ENCODE results near the gene CEP170B. TPM values are rescaled to one million over a fixed set of nuclear protein-coding genes. Genes with fewer than 3 reads are reported as not detected.

CEP170B gene
- total and polyA plus RNA-seq, 9 of the 15 experiments (the other 6 are each of a cell fraction or from before 2014, with no cell fraction given): 0.01 to 10.2 (median 2.2) TPM

DNA sequence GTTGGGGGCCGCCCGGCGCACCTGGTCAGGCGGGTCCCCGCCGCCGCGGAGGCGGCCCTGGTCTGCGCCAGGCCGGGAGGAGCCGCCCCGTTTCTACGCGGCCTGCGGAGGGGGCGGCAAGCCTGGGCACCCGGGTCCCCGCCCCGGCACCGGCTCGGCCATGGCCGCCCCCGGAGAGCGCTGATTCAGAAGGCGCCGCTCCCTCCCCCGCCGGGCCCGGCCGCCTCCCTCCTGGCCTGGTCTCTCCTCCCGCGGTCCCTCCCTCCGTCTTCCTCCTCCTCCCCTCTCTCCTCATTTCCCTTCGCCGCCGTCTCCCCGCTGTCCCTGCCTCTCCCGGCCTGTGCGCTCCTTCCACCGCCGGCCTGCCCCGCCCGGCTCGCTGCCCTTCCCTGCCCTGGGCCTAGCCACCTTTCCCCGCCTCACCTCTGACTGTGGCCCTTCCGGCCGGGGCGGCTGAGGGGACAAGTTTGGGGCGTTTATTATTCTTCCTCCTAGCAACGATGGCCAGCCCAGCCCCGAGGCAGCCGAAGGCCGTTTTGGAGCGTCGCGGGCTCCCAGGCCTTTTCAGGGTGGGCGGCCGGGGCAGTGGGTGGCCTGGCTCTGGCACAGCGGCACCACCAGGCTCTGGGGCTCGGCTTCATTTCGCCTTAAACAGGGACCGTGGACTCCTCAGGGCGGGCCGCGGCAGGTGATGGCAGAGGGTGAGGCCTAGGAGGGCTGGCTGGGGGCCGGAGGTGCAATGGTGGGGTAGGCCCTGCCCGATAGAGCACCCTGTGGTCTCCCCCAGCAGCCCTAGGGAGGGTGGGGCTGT lies 768 bp downstream of the CEP170B start (continued):
- TF ChIP-seq, protein P1, sequence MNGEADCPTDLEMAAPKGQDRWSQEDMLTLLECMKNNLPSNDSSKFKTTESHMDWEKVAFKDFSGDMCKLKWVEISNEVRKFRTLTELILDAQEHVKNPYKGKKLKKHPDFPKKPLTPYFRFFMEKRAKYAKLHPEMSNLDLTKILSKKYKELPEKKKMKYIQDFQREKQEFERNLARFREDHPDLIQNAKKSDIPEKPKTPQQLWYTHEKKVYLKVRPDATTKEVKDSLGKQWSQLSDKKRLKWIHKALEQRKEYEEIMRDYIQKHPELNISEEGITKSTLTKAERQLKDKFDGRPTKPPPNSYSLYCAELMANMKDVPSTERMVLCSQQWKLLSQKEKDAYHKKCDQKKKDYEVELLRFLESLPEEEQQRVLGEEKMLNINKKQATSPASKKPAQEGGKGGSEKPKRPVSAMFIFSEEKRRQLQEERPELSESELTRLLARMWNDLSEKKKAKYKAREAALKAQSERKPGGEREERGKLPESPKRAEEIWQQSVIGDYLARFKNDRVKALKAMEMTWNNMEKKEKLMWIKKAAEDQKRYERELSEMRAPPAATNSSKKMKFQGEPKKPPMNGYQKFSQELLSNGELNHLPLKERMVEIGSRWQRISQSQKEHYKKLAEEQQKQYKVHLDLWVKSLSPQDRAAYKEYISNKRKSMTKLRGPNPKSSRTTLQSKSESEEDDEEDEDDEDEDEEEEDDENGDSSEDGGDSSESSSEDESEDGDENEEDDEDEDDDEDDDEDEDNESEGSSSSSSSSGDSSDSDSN (IDR thresholded peaks at IDR 0.05; ENCODE audit: borderline replicate concordance in 1 of 2, low read depth in 2 of 2, low read length in 2 of 2): peak; percentile 59 to 85; a peak in 3 of 4 replicates
- TF ChIP-seq POLR2G (IDR thresholded peaks at IDR 0.05; ENCODE audit: low read depth, low read length): peak; percentile 56; the same call in 1 of the 2 replicates
- TF ChIP-seq PCBP1 (IDR thresholded peaks at IDR 0.05; ENCODE audit: low read depth, low read length, poor library complexity, severe bottlenecking): peak; percentile 35
- no peak for TF ChIP-seq ZNF76 (CRISPR knock-in tag; IDR thresholded peaks at IDR 0.05; ENCODE audit: borderline replicate concordance)
- TF ChIP-seq BDP1 (IDR thresholded peaks at IDR 0.05; ENCODE audit: insufficient read depth, insufficient read length): no peak
- TF ChIP-seq, protein P2, sequence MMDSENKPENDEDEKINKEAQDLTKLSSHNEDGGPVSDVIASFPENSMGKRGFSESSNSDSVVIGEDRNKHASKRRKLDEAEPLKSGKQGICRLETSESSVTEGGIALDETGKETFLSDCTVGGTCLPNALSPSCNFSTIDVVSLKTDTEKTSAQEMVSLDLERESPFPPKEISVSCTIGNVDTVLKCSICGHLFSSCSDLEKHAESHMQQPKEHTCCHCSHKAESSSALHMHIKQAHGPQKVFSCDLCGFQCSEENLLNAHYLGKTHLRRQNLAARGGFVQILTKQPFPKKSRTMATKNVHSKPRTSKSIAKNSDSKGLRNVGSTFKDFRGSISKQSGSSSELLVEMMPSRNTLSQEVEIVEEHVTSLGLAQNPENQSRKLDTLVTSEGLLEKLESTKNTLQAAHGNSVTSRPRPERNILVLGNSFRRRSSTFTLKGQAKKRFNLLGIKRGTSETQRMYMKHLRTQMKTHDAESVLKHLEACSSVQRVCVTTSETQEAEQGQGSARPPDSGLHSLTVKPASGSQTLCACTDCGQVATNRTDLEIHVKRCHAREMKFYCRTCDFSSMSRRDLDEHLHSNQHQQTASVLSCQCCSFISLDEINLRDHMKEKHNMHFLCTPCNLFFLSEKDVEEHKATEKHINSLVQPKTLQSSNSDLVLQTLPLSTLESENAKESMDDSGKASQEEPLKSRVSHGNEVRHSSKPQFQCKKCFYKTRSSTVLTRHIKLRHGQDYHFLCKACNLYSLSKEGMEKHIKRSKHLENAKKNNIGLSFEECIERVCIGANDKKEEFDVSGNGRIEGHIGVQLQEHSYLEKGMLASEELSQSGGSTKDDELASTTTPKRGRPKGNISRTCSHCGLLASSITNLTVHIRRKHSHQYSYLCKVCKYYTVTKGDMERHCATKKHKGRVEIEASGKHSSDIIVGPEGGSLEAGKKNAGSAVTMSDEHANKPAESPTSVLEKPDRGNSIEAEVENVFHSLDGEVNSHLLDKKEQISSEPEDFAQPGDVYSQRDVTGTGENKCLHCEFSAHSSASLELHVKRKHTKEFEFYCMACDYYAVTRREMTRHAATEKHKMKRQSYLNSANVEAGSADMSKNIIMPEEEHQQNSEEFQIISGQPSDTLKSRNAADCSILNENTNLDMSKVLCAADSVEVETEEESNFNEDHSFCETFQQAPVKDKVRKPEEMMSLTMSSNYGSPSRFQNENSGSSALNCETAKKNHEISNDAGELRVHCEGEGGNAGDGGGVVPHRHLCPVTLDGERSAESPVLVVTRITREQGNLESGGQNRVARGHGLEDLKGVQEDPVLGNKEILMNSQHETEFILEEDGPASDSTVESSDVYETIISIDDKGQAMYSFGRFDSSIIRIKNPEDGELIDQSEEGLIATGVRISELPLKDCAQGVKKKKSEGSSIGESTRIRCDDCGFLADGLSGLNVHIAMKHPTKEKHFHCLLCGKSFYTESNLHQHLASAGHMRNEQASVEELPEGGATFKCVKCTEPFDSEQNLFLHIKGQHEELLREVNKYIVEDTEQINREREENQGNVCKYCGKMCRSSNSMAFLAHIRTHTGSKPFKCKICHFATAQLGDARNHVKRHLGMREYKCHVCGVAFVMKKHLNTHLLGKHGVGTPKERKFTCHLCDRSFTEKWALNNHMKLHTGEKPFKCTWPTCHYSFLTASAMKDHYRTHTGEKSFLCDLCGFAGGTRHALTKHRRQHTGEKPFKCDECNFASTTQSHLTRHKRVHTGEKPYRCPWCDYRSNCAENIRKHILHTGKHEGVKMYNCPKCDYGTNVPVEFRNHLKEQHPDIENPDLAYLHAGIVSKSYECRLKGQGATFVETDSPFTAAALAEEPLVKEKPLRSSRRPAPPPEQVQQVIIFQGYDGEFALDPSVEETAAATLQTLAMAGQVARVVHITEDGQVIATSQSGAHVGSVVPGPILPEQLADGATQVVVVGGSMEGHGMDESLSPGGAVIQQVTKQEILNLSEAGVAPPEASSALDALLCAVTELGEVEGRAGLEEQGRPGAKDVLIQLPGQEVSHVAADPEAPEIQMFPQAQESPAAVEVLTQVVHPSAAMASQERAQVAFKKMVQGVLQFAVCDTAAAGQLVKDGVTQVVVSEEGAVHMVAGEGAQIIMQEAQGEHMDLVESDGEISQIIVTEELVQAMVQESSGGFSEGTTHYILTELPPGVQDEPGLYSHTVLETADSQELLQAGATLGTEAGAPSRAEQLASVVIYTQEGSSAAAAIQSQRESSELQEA (IDR thresholded peaks at IDR 0.05; ENCODE audit: low read depth): no peak
- TF ChIP-seq ZNF224 (CRISPR knock-in tag; IDR thresholded peaks at IDR 0.05): no peak
- TF ChIP-seq, protein P3, sequence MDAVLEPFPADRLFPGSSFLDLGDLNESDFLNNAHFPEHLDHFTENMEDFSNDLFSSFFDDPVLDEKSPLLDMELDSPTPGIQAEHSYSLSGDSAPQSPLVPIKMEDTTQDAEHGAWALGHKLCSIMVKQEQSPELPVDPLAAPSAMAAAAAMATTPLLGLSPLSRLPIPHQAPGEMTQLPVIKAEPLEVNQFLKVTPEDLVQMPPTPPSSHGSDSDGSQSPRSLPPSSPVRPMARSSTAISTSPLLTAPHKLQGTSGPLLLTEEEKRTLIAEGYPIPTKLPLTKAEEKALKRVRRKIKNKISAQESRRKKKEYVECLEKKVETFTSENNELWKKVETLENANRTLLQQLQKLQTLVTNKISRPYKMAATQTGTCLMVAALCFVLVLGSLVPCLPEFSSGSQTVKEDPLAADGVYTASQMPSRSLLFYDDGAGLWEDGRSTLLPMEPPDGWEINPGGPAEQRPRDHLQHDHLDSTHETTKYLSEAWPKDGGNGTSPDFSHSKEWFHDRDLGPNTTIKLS (IDR thresholded peaks at IDR 0.05; ENCODE audit: borderline replicate concordance, low read depth): no peak
- TF ChIP-seq POLR3G (IDR thresholded peaks at IDR 0.05; ENCODE audit: extremely low read depth, insufficient read length, insufficient replicate concordance): no peak

All from K562 (cell line).